Measurements from ENCODE around the gene CACNA2D3. TPM values are rescaled to one million over a fixed set of nuclear protein-coding genes. Genes with fewer than 3 reads are reported as not detected.

CACNA2D3 gene
- total RNA-seq, 1 donor: 4.3 TPM

GRCh38 chr3:54538346-54538745 lies 416.0 kb downstream of the CACNA2D3 start:
- H3K4me3 ChIP-seq (ENCODE audit: low read depth, low read length): no peak overlapping the region
- TF ChIP-seq, protein P1, sequence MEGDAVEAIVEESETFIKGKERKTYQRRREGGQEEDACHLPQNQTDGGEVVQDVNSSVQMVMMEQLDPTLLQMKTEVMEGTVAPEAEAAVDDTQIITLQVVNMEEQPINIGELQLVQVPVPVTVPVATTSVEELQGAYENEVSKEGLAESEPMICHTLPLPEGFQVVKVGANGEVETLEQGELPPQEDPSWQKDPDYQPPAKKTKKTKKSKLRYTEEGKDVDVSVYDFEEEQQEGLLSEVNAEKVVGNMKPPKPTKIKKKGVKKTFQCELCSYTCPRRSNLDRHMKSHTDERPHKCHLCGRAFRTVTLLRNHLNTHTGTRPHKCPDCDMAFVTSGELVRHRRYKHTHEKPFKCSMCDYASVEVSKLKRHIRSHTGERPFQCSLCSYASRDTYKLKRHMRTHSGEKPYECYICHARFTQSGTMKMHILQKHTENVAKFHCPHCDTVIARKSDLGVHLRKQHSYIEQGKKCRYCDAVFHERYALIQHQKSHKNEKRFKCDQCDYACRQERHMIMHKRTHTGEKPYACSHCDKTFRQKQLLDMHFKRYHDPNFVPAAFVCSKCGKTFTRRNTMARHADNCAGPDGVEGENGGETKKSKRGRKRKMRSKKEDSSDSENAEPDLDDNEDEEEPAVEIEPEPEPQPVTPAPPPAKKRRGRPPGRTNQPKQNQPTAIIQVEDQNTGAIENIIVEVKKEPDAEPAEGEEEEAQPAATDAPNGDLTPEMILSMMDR (IDR thresholded peaks at IDR 0.05; ENCODE audit: insufficient read depth, low read depth, low read length): no peak
- no peak for DNase-seq (ENCODE audit: low read depth)

- no peak overlapping the region for H3K4me3 ChIP-seq (ENCODE audit: low read depth, low read length)
- TF ChIP-seq, protein P1 (IDR thresholded peaks at IDR 0.05; ENCODE audit: insufficient read depth, low read depth, low read length): no peak
- DNase-seq (ENCODE audit: low read depth): no peak
Observed at GRCh38 chr3:54541369-54541768, 419.0 kb downstream of the CACNA2D3 start.

GRCh38 chr3:54543446-54543845 lies 421.1 kb downstream of the CACNA2D3 start:
- no peak overlapping the region for H3K4me3 ChIP-seq (ENCODE audit: low read depth, low read length)
- TF ChIP-seq, protein P1 (IDR thresholded peaks at IDR 0.05; ENCODE audit: insufficient read depth, low read depth, low read length): no peak
- DNase-seq (ENCODE audit: low read depth): no peak

DNA sequence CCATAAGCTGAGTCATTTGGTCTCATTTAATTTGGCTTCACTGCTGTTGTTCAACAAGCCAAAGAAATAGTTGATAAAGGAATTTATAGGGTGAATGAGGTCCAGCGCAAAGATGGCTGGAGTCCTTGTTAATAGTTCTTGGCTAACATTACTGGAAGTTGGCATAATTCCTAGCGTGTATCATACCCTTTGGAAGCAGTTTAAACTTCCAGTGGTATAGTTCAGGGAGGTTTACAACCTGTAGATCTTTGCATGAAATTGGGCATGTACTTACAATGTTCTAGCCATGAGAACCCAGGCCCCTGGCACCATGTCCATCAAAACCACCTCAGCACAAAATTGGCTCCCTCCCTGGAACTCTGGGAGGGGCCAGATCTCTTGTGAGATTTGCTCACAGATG lies 424.7 kb downstream of the CACNA2D3 start:
- no peak overlapping the region for H3K4me3 ChIP-seq (ENCODE audit: low read depth, low read length)
- no peak for DNase-seq (ENCODE audit: low read depth)
- TF ChIP-seq, protein P1 (IDR thresholded peaks at IDR 0.05; ENCODE audit: insufficient read depth, low read depth, low read length): no peak

- TF ChIP-seq, protein P1 (IDR thresholded peaks at IDR 0.05; ENCODE audit: insufficient read depth, low read depth, low read length): no peak
- no peak overlapping the region for H3K4me3 ChIP-seq (ENCODE audit: low read depth, low read length)
- DNase-seq (ENCODE audit: low read depth): no peak
Observed at GRCh38 chr3:54547846-54548245, 425.5 kb downstream of the CACNA2D3 start.

DNA sequence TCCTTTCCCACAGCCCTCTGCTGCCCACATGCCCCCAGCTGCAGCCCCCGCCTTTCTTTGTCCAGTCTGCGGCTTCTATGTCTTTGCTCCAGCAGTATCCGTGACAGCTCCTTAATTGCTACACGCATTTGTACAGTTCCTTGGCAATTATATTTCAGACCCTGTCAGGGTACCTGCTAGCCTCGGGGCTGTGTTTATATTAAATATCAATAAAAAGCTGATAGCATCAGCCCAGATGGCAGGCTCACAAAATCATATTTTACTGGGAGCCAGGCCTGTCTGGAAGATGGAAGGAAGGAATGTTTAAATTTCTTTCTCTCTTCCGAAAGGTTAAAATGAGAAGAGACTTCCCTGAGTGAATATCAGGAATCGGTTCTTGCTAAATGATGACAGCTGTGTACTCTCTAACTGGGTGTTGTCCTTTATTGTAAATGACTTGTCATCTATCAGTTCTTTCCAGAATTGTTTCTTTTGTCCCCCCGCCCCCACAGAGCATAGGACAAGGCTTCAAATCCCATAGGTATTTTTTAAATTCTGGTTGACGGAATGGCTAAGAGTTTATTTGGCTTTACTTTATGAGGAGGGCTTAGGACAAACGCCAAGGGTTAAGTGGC lies 427.4 kb downstream of the CACNA2D3 start:
- TF ChIP-seq, protein P1 (IDR thresholded peaks at IDR 0.05; ENCODE audit: insufficient read depth, low read depth, low read length): no peak
- no peak overlapping the region for H3K4me3 ChIP-seq (ENCODE audit: low read depth, low read length)
- no peak for DNase-seq (ENCODE audit: low read depth)
